SK-N-SH (cell line): ENCODE results near the gene CCL27. TPM values are rescaled to one million over a fixed set of nuclear protein-coding genes. Genes with fewer than 3 reads are reported as not detected.

Experiments
- CTCF ChIA-PET: fragments of 300-600, 350-600 bp; formaldehyde crosslinking; extraction: SDS; loops from one replicate; lab custom pipeline; 2021; lab: Yijun Ruan, JAX
- POLR2A ChIA-PET: fragments of 350-600 bp; sonication (Branson Sonifier 250); formaldehyde crosslinking; extraction: SDS; loops from one replicate; lab custom pipeline; 2020; ENCODE audit warnings: antibody characterized with exemption, inconsistent platforms; lab: Yijun Ruan, JAX
- DNase-seq: peaks from one replicate; pipeline ENCODE4 v3.0.0; 2012
- H2AFZ ChIP-seq: fragments of 200-600 bp; sonication (generic); 2 replicates; pipeline ENCODE4 v1.8.1; 2016; ENCODE audit warnings: antibody characterized with exemption, mild to moderate bottlenecking, low read depth
- H3F3A ChIP-seq: fragments of 200-600 bp; sonication (generic); replicated peaks from 2 replicates; pipeline ENCODE3; 2016; ENCODE audit warnings: antibody characterized with exemption, mild to moderate bottlenecking; ENCODE audit not compliant: insufficient read depth
- H3K27ac ChIP-seq, 2 experiments: fragments of 200-500 bp in 1 of 2; fragments of 200-600 bp in 1 of 2; sonication (Bioruptor generic) in 1 of 2; sonication (generic), shearing (Covaris generic) in 1 of 2; 2 replicates each; pipeline versions ENCODE4 v1.5.1 to v1.6.1; 2014 to 2016; ENCODE audit warnings: low read depth in 2 of 2, inconsistent platforms in 1 of 2, low read length in 1 of 2, mild to moderate bottlenecking in 1 of 2, mixed read lengths in 1 of 2
- H3K27me3 ChIP-seq: fragments of 200-600 bp; sonication (generic), shearing (Covaris generic); 2 replicates; pipeline ENCODE4 v1.6.1; 2016; ENCODE audit warnings: mixed run types; ENCODE audit not compliant: insufficient read depth
- H3K36me3 ChIP-seq, 2 experiments: fragments of 200-500 bp in 1 of 2; fragments of 200-600 bp in 1 of 2; sonication (Bioruptor generic) in 1 of 2; sonication (generic) in 1 of 2; replicated peaks in 1 of 2; 2 replicates each; pipeline versions ENCODE3 to v1.5.1; 2014 to 2016; ENCODE audit warnings: low read length in 1 of 2, mild to moderate bottlenecking in 1 of 2; ENCODE audit not compliant: insufficient read depth in 2 of 2, control insufficient read depth in 1 of 2
- H3K4me1 ChIP-seq, 2 experiments: fragments of 200-500 bp in 1 of 2; fragments of 200-600 bp in 1 of 2; sonication (Bioruptor generic) in 1 of 2; sonication (generic), shearing (Covaris generic) in 1 of 2; 2 replicates each; pipeline versions ENCODE4 v1.5.1 to v1.6.1; 2014 to 2016; ENCODE audit warnings: low read depth in 1 of 2, low read length in 1 of 2, mixed run types in 1 of 2; ENCODE audit not compliant: insufficient read depth in 2 of 2, control insufficient read depth in 1 of 2
- H3K4me2 ChIP-seq: fragments of 200-600 bp; sonication (generic), shearing (Covaris generic); 2 replicates; pipeline ENCODE4 v1.6.1; 2017; ENCODE audit warnings: mixed run types
- H3K4me3 ChIP-seq, 2 experiments: fragments of 200-500 bp in 1 of 2; fragments of 200-600 bp in 1 of 2; sonication (Bioruptor generic) in 1 of 2; sonication (generic), shearing (Covaris generic) in 1 of 2; 2 replicates each; pipeline versions ENCODE4 v1.5.1 to v1.8.1; 2014 to 2016; ENCODE audit warnings: low read depth in 2 of 2, inconsistent platforms in 1 of 2, low read length in 1 of 2, mild to moderate bottlenecking in 1 of 2, mixed read lengths in 1 of 2, moderate library complexity in 1 of 2
- H3K79me2 ChIP-seq: fragments of 200-600 bp; sonication (generic); 2 replicates; pipeline ENCODE4 v1.8.1; 2017; ENCODE audit warnings: mild to moderate bottlenecking; ENCODE audit not compliant: insufficient read depth
- H3K9ac ChIP-seq: fragments of 200-600 bp; sonication (generic); 2 replicates; pipeline ENCODE4 v1.6.1; 2017; ENCODE audit warnings: mixed run types
- H3K9me2 ChIP-seq: fragments of 200-600 bp; sonication (generic); 2 replicates; pipeline ENCODE4 v1.6.1; 2017; ENCODE audit warnings: mixed run types
- H3K9me3 ChIP-seq: fragments of 200-600 bp; sonication (generic); 2 replicates; pipeline ENCODE4 v1.6.1; 2017; ENCODE audit warnings: mixed run types, mild to moderate bottlenecking, moderate library complexity
- H4K20me1 ChIP-seq: fragments of 200-600 bp; sonication (generic); 2 replicates; pipeline ENCODE4 v1.6.1; 2017; ENCODE audit warnings: mild to moderate bottlenecking, mixed run types; ENCODE audit not compliant: insufficient read depth
- ELF1 ChIP-seq: IDR thresholded peaks from 2 replicates; pipeline ENCODE4 v1.4.0; 2012
- EZH2phosphoT487 ChIP-seq: fragments of 200-600 bp; sonication (generic); IDR thresholded peaks from 2 replicates; pipeline ENCODE4 v1.6.1; 2017; ENCODE audit warnings: low read depth, mixed run types, mild to moderate bottlenecking, antibody characterized with exemption, moderate library complexity, borderline replicate concordance
- FOSL2 ChIP-seq: IDR thresholded peaks from 2 replicates; pipeline ENCODE4 v1.4.0; 2012; ENCODE audit warnings: low read depth, mild to moderate bottlenecking, moderate library complexity, borderline replicate concordance
- MEF2A ChIP-seq: IDR thresholded peaks from 2 replicates; pipeline ENCODE4 v1.4.0; 2012; ENCODE audit warnings: low read depth, borderline replicate concordance
- MXI1 ChIP-seq: IDR thresholded peaks from 2 replicates; pipeline ENCODE4 v1.6.1; 2012; ENCODE audit warnings: mild to moderate bottlenecking, low read depth, low read length, improper control_type of control experiment
- NFIC ChIP-seq: IDR thresholded peaks from 2 replicates; pipeline ENCODE4 v1.4.0; 2012; ENCODE audit warnings: borderline replicate concordance
- NRF1 ChIP-seq: IDR thresholded peaks from 2 replicates; pipeline ENCODE4 v1.6.1; 2012; ENCODE audit warnings: low read depth, mild to moderate bottlenecking, low read length
- PBX3 ChIP-seq: IDR thresholded peaks from 2 replicates; pipeline ENCODE4; 2012
- RAD21 ChIP-seq: IDR thresholded peaks from 2 replicates; pipeline ENCODE4 v1.6.1; 2012; ENCODE audit warnings: mild to moderate bottlenecking, low read length
- RCOR1 ChIP-seq: fragments of 150-350 bp; IDR thresholded peaks from 2 replicates; pipeline ENCODE4 v1.6.1; 2017; ENCODE audit warnings: antibody characterized with exemption, low read length
- REST ChIP-seq: IDR thresholded peaks from 2 replicates; pipeline ENCODE4 v1.6.1; 2012; ENCODE audit warnings: mild to moderate bottlenecking, low read depth, low read length, moderate library complexity
- RXRA ChIP-seq: IDR thresholded peaks from 2 replicates; pipeline ENCODE4 v1.4.0; 2012; ENCODE audit warnings: low read depth, mild to moderate bottlenecking, borderline replicate concordance
- SIN3A ChIP-seq: IDR thresholded peaks from 2 replicates; pipeline ENCODE4 v1.6.1; 2012; ENCODE audit warnings: low read depth, mild to moderate bottlenecking, low read length, moderate library complexity, borderline replicate concordance
- SMC3 ChIP-seq: IDR thresholded peaks from 2 replicates; pipeline ENCODE4 v1.6.1; 2012; ENCODE audit warnings: low read depth, low read length, improper control_type of control experiment
- WGBS: methylation state at CpG from one replicate; pipeline ENCODE4 v1.1.6; 2017; ENCODE audit warnings: low lambda C conversion rate; 5-methylcytosine and 5-hydroxymethylcytosine counted together
- polyA plus RNA-seq, 3 experiments: library from polyadenylated mRNA; depleted of rRNA; stranded (reverse); fragments of >200 nt; gene quantifications; 2 replicates each; pipeline ENCODE4 v1.2.3, GENCODE V29; 2012
- TF ChIP-seq, protein P1 (sequence below): IDR thresholded peaks from 2 replicates; pipeline ENCODE4 v1.4.0; 2012; ENCODE audit warnings: low read depth, borderline replicate concordance
- TF ChIP-seq, protein P2 (sequence below): IDR thresholded peaks from 2 replicates; pipeline ENCODE4 v1.4.0; 2012; ENCODE audit warnings: low read depth, borderline replicate concordance

The CCL27 gene
- polyA plus RNA-seq, 1 of the 3 experiments (the other 2 are of a cell fraction) = not detected

DNA sequence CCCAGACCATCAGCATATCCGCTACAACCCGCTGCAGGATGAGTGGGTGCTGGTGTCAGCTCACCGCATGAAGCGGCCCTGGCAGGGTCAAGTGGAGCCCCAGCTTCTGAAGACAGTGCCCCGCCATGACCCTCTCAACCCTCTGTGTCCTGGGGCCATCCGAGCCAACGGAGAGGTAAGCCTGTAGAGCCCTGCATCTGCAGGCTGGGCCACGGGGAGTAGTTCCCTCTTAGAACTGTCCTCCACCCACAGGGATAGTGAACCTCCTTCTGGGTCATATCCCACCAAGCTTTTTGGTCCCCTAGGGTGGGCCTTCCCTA is 15.4 kb downstream of the CCL27 start:
- TF ChIP-seq RXRA = no peak
- TF ChIP-seq PBX3 = no peak
- TF ChIP-seq RCOR1 = no peak
- no peak for TF ChIP-seq ELF1
- no peak for TF ChIP-seq EZH2phosphoT487
- TF ChIP-seq, protein P1, sequence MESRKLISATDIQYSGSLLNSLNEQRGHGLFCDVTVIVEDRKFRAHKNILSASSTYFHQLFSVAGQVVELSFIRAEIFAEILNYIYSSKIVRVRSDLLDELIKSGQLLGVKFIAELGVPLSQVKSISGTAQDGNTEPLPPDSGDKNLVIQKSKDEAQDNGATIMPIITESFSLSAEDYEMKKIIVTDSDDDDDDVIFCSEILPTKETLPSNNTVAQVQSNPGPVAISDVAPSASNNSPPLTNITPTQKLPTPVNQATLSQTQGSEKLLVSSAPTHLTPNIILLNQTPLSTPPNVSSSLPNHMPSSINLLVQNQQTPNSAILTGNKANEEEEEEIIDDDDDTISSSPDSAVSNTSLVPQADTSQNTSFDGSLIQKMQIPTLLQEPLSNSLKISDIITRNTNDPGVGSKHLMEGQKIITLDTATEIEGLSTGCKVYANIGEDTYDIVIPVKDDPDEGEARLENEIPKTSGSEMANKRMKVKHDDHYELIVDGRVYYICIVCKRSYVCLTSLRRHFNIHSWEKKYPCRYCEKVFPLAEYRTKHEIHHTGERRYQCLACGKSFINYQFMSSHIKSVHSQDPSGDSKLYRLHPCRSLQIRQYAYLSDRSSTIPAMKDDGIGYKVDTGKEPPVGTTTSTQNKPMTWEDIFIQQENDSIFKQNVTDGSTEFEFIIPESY = no peak
- no peak for TF ChIP-seq REST
- TF ChIP-seq SMC3 = no peak
- no peak for TF ChIP-seq RAD21
- no peak for TF ChIP-seq MXI1
- TF ChIP-seq, protein P2, sequence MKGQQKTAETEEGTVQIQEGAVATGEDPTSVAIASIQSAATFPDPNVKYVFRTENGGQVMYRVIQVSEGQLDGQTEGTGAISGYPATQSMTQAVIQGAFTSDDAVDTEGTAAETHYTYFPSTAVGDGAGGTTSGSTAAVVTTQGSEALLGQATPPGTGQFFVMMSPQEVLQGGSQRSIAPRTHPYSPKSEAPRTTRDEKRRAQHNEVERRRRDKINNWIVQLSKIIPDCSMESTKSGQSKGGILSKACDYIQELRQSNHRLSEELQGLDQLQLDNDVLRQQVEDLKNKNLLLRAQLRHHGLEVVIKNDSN = no peak
- no peak for TF ChIP-seq NFIC
- no peak for TF ChIP-seq NRF1
- no peak for TF ChIP-seq MEF2A
- TF ChIP-seq SIN3A = no peak
- no peak for TF ChIP-seq FOSL2
- H3K79me2 ChIP-seq = peaks cover 14% of the 10 kb centered on the region; the same call in 1 of the 2 replicates
- WGBS = no CpG with 5 or more reads among the region's 8 CpGs
- H4K20me1 ChIP-seq = no peaks in the 10 kb centered on the region
- H3K36me3 ChIP-seq = peaks cover 13 to 19% of the 10 kb centered on the region in 2 experiments
- DNase-seq = no peak
- peak overlapping the region; percentile 77 to 84 for H3K4me3 ChIP-seq
- H3K9me2 ChIP-seq = no peaks in the 10 kb centered on the region
- ChIA-PET POLR2A (interaction anchor here (0.6 to 1.9 kb wide), 6 partner anchors 9 to 347 kb away, joined by 3 to 22 read pairs (median 3); partner anchors contain the start of gene SIGMAR1), CTCF (interaction anchor here (0.9 to 14.1 kb wide), 15 partner anchors 8 to 243 kb away, joined by 3 to 152 read pairs (median 5); partner anchors contain the start of genes ARID3C, CCL27 and SIGMAR1)
- H3K27ac ChIP-seq = peak overlapping the region; percentile 66 to 95
- H3K9me3 ChIP-seq = no peaks in the 10 kb centered on the region
- peaks cover 9% of the 10 kb centered on the region for H3F3A ChIP-seq
- H2AFZ ChIP-seq = peak overlapping the region; percentile 96
- H3K4me2 ChIP-seq = peak overlapping the region; percentile 96
- peaks cover 3 to 53% of the 10 kb centered on the region in 2 experiments; a peak in 2 of 4 replicates for H3K4me1 ChIP-seq
- no peaks in the 10 kb centered on the region for H3K27me3 ChIP-seq
- H3K9ac ChIP-seq = peak overlapping the region; percentile 82
